Measurements from ENCODE around the gene MB21D2.

Gene MB21D2

GRCh38 chr3:192889679-192890078 is 28.0 kb downstream of the MB21D2 start:
- Histone ChIP-seq H3K27ac (peak overlapping the region; percentile 94), H3K27me3 (replicated peaks) (no peaks in the 10 kb centered on the region), H3K36me3 (replicated peaks) (no peaks in the 10 kb centered on the region), H3K4me3 (ENCODE audit: low read depth, low read length) (no peak overlapping the region)
- in situ Hi-C loops (cut with HindIII; ENCODE audit: low pct_ligation_motif_present, low sequenced_read_pairs) = no loop called here
- DNase-seq = no peak
- TF ChIP-seq CTCF (IDR thresholded peaks at IDR 0.05; ENCODE audit: low read depth, low read length, missing control alignments) = no peak

- no peak for DNase-seq
- peak overlapping the region; percentile 94 for H3K27ac ChIP-seq
- in situ Hi-C loops (cut with HindIII; ENCODE audit: low pct_ligation_motif_present, low sequenced_read_pairs) = no loop called here
- no peak overlapping the region for H3K4me3 ChIP-seq (ENCODE audit: low read depth, low read length)
- no peak for TF ChIP-seq CTCF (IDR thresholded peaks at IDR 0.05; ENCODE audit: low read depth, low read length, missing control alignments)
- H3K36me3 ChIP-seq (replicated peaks) = no peaks in the 10 kb centered on the region
- no peaks in the 10 kb centered on the region for H3K27me3 ChIP-seq (replicated peaks)
These were observed 29.5 kb downstream of the MB21D2 start for GRCh38 chr3:192888190-192888589.

GRCh38 chr3:192887701-192888100 is 30.0 kb downstream of the MB21D2 start:
- Histone ChIP-seq H3K36me3 (replicated peaks) (no peaks in the 10 kb centered on the region), H3K27ac (peak overlapping the region; percentile 94), H3K4me3 (ENCODE audit: low read depth, low read length) (no peak overlapping the region), H3K27me3 (replicated peaks) (no peaks in the 10 kb centered on the region)
- no peak for DNase-seq
- in situ Hi-C loops (cut with HindIII; ENCODE audit: low pct_ligation_motif_present, low sequenced_read_pairs) = no loop called here
- no peak for TF ChIP-seq CTCF (IDR thresholded peaks at IDR 0.05; ENCODE audit: low read depth, low read length, missing control alignments)

GRCh38 chr3:192887047-192887446 is 30.6 kb downstream of the MB21D2 start:
- no peaks in the 10 kb centered on the region for H3K36me3 ChIP-seq (replicated peaks)
- in situ Hi-C loops (cut with HindIII; ENCODE audit: low pct_ligation_motif_present, low sequenced_read_pairs) = no loop called here
- no peaks in the 10 kb centered on the region for H3K27me3 ChIP-seq (replicated peaks)
- no peak for TF ChIP-seq CTCF (IDR thresholded peaks at IDR 0.05; ENCODE audit: low read depth, low read length, missing control alignments)
- H3K4me3 ChIP-seq (ENCODE audit: low read depth, low read length) = no peak overlapping the region
- H3K27ac ChIP-seq = peak overlapping the region; percentile 94
- peak; percentile 92 for DNase-seq

GRCh38 chr3:192884777-192885773 is 32.6 kb downstream of the MB21D2 start:
- H3K36me3 ChIP-seq (replicated peaks) = no peaks in the 10 kb centered on the region
- H3K4me3 ChIP-seq (ENCODE audit: low read depth, low read length) = no peak overlapping the region
- no peaks in the 10 kb centered on the region for H3K27me3 ChIP-seq (replicated peaks)
- no peak for DNase-seq
- in situ Hi-C loops (cut with HindIII; ENCODE audit: low pct_ligation_motif_present, low sequenced_read_pairs) = no loop called here
- peak overlapping the region; percentile 94 for H3K27ac ChIP-seq
- TF ChIP-seq CTCF (IDR thresholded peaks at IDR 0.05; ENCODE audit: low read depth, low read length, missing control alignments) = no peak

Data from brain microvascular endothelial cell (primary cell).